WTC11 (cell line): ENCODE data around the gene TACR2.

Source experiments
- CTCF ChIP-seq: fragments of 200-600 bp; IDR thresholded peaks from 2 replicates; pipeline ENCODE4 v1.8.0; 2022; ENCODE audit warnings: antibody characterized with exemption
- ETV6 ChIP-seq: sonication (generic); formaldehyde crosslinking; IDR thresholded peaks from 2 replicates; pipeline ENCODE4 v1.8.1; 2022; ENCODE audit warnings: mild to moderate bottlenecking, missing genetic modification reagents
- JUN ChIP-seq: sonication (generic); formaldehyde crosslinking; IDR thresholded peaks from 2 replicates; pipeline ENCODE4 v1.8.0; 2023; ENCODE audit warnings: mild to moderate bottlenecking, missing genetic modification reagents
- MAX ChIP-seq: sonication (generic); formaldehyde crosslinking; IDR thresholded peaks from 2 replicates; pipeline ENCODE4 v1.8.0; 2022; ENCODE audit warnings: mild to moderate bottlenecking, missing genetic modification reagents
- NFYB ChIP-seq: sonication (generic); formaldehyde crosslinking; conservative IDR thresholded peaks from 2 replicates; pipeline ENCODE4 v1.8.0; 2022; ENCODE audit warnings: low read depth, missing genetic modification reagents
- PREB ChIP-seq: sonication (generic); formaldehyde crosslinking; IDR thresholded peaks from 2 replicates; pipeline ENCODE4 v1.8.1; 2022; ENCODE audit warnings: mild to moderate bottlenecking, missing genetic modification reagents, moderate library complexity, borderline replicate concordance
- RELA ChIP-seq: sonication (generic); formaldehyde crosslinking; IDR thresholded peaks from 2 replicates; pipeline ENCODE4 v1.8.1; 2022; ENCODE audit warnings: missing genetic modification reagents, mild to moderate bottlenecking, borderline replicate concordance
- STAT6 ChIP-seq: sonication (generic); formaldehyde crosslinking; conservative IDR thresholded peaks from 2 replicates; pipeline ENCODE4 v1.8.1; 2023; ENCODE audit warnings: mild to moderate bottlenecking, low read depth, missing genetic modification reagents, moderate library complexity
- ZNF263 ChIP-seq: sonication (generic); formaldehyde crosslinking; IDR thresholded peaks from 2 replicates; pipeline ENCODE4 v1.8.1; 2022; ENCODE audit warnings: low read depth, mild to moderate bottlenecking, moderate library complexity, missing genetic modification reagents
- ZNF425 ChIP-seq: fragments of 250-450 bp; sonication (Bioruptor Pico); conservative IDR thresholded peaks from 2 replicates; pipeline ENCODE4 v1.9.0; 2021; ENCODE audit warnings: mild to moderate bottlenecking

GRCh38 chr10:69394020-69394419 is 22.7 kb downstream of the TACR2 start:
- TF ChIP-seq MAX (CRISPR knock-in tag), result no peak
- TF ChIP-seq STAT6 (CRISPR knock-in tag), result no peak
- TF ChIP-seq CTCF, result no peak
- no peak for TF ChIP-seq PREB (CRISPR knock-in tag)
- TF ChIP-seq NFYB (CRISPR knock-in tag), result no peak
- no peak for TF ChIP-seq ZNF425 (CRISPR knock-in tag)
- no peak for TF ChIP-seq ZNF263
- TF ChIP-seq RELA (CRISPR knock-in tag), result no peak
- TF ChIP-seq ETV6, result no peak
- TF ChIP-seq JUN, result no peak
